OCI-LY3 (cell line): ENCODE data around the gene FBN2.

Source experiments
- EZH2phosphoT487 ChIP-seq: fragments of 200-600 bp; shearing (Covaris generic); IDR thresholded peaks from 2 replicates; pipeline ENCODE4 v1.6.1; 2018; ENCODE audit warnings: antibody characterized with exemption, mixed run types, low read depth
- TF ChIP-seq, protein P1 (sequence below): fragments of 200-600, 300-600 bp; sonication (generic); IDR thresholded peaks from 2 replicates; pipeline ENCODE4 v1.5.1; 2014; ENCODE audit warnings: antibody characterized with exemption, low read length, low read depth

DNA sequence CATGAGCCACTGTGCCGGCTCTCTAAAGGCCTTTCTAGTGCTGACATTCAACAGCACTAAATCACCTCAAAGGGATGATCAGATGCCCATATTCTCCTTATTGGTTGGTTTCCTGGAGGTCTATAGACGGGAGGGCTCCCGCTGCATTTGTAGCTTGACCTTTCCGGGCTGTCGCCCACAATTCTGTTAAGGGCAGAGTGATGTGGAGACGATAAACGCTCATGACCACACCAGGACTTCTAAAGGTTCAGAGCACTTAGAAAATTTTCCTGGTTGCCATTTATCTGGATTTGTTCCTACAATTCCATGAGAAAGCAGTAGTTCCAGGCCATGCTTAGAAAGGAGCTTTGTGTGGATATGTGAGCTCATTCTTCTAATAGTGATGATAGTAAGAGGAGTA lies 284.2 kb downstream of the FBN2 start:
- TF ChIP-seq, protein P1, sequence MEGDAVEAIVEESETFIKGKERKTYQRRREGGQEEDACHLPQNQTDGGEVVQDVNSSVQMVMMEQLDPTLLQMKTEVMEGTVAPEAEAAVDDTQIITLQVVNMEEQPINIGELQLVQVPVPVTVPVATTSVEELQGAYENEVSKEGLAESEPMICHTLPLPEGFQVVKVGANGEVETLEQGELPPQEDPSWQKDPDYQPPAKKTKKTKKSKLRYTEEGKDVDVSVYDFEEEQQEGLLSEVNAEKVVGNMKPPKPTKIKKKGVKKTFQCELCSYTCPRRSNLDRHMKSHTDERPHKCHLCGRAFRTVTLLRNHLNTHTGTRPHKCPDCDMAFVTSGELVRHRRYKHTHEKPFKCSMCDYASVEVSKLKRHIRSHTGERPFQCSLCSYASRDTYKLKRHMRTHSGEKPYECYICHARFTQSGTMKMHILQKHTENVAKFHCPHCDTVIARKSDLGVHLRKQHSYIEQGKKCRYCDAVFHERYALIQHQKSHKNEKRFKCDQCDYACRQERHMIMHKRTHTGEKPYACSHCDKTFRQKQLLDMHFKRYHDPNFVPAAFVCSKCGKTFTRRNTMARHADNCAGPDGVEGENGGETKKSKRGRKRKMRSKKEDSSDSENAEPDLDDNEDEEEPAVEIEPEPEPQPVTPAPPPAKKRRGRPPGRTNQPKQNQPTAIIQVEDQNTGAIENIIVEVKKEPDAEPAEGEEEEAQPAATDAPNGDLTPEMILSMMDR, result no peak
- no peak for TF ChIP-seq EZH2phosphoT487
